AG09319 (cell line): ENCODE results near the gene IRX1.

ENCODE experiments used
- DNase-seq: peaks from one replicate; pipeline ENCODE4 v3.0.0-alpha.2; 2010; ENCODE audit warnings: low read depth; ENCODE audit errors: extremely low read depth
- TF ChIP-seq, protein P1 (sequence below): IDR thresholded peaks from 2 replicates; pipeline ENCODE4 v1.5.1; 2011; ENCODE audit warnings: low read depth, mild to moderate bottlenecking, inconsistent platforms, low read length, moderate library complexity

IRX1 gene

DNA sequence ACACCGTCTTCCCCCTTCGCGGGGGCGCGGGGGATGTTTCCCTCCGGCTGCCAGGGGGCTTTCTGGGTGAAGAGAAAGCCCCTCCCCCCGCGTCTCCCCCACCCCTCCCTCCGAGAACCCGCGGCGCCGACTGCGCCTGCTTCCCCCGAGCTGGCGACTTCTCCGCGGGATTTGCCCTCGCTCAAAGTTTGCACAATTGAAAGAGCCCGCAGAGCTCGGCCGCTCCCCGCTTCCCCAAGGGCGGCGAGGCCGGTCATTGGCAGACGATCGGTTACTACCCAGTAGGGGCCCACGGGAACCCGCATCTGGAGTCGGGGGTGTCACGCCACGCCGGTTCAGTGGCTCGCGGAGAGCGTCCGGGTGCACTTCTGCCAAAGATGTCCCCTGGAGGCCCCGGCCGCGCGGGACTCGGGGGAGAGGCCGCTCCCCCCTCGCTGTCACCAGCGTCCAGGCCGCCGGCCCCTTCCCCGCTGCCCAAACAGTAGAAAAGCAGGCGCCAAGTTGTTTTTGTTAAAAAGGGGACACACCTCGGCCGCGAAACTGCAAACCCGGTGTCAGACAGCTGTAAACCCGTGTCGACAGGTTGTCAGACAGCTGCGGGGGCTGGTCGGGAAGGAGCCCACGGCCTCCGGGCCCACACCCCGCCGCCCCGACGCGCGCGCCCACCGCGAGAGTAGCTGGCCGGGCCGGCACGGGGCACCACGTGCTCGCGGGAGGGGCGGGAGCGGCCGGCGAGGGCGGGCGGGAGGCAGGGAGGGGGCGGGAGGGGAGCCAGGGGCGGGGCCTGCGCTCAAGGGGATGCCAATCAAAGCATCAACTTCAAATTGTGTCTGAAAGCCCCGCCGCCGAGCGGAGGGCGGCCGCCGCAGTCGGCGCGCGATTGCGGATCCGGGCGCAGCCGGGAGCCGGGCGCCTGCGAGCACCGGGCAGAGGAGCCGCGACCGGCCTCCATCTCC lies at the start of gene IRX1:
IRX1 (plus strand) TSS at position 827 of the 956 bp plus-strand sequence. CDS start 274 bp downstream, outside the sequence.
- TF ChIP-seq, protein P1, sequence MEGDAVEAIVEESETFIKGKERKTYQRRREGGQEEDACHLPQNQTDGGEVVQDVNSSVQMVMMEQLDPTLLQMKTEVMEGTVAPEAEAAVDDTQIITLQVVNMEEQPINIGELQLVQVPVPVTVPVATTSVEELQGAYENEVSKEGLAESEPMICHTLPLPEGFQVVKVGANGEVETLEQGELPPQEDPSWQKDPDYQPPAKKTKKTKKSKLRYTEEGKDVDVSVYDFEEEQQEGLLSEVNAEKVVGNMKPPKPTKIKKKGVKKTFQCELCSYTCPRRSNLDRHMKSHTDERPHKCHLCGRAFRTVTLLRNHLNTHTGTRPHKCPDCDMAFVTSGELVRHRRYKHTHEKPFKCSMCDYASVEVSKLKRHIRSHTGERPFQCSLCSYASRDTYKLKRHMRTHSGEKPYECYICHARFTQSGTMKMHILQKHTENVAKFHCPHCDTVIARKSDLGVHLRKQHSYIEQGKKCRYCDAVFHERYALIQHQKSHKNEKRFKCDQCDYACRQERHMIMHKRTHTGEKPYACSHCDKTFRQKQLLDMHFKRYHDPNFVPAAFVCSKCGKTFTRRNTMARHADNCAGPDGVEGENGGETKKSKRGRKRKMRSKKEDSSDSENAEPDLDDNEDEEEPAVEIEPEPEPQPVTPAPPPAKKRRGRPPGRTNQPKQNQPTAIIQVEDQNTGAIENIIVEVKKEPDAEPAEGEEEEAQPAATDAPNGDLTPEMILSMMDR = no peak
- no peak for DNase-seq

DNA sequence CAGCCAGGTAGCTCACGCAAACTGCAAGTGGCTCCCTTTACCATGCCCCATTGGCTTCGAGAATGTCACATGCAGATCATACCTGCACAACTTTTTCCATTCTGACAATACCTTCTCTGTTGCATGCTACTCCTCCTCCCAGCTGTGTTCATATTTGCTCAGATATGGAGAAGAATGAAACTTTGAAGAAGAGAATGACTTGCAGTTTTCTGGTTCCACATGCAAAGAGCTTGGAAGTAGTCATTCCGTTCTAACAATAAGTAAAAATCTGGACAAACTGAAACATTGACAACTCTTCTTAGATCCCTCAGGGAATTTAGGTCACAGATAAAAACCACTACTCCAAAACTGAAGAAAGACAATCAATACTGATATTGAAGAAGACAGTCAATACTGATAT lies 49.6 kb upstream of the IRX1 start:
- TF ChIP-seq, protein P1 = no peak
- no peak for DNase-seq

DNA sequence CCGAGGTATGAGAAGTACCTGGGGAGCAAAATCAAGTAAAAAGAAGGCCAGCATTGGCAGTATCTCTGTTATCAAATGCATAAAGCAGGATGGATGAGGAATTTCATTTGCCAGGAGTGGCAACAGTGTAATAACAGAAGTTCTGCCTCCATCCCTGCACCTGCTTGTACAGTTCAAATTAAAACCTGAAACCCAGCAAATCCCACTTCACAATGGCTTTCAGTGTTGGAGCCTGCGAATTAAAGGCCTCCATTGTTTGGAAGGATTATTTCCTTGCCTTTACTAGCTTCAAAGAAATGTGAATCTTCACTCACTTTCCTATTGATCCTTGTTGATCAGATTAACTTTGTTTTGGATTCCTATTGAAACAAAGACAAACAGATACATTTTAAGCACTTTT lies 31.5 kb upstream of the IRX1 start:
- TF ChIP-seq, protein P1 = no peak
- no peak for DNase-seq

DNA sequence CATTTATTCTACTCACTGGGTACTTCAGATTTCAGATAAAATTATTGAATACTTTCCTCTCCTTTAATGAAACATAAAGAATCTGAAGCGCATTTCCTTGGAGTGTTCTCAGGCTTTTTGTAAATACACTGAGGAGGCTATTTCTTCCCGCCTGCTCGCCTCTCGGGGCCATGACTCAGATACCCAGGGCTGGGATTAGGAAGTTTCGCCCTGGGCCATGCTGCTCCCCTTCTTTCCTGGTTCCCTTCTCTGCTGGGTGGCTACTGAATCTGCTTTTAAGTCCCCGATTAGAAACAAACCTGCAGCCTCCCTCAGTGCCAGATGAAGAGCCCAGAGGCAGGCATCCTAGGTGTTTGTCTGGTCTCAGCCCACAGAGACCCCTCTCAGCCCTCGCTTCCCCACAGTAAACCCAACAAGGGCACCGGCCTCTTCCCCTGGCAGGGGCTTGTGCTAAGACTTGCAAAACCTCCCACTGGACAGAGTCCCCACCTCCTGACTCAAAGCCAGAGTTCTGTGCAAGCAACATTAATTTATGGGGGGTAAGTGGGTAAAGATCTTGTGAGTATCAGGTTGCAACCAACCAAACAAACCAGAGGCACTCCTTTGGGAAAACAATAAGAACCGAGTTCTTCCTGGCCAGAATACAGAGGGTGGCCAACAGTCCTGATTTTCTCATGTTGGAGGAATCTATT lies 30.7 kb upstream of the IRX1 start:
- DNase-seq = no peak

DNA sequence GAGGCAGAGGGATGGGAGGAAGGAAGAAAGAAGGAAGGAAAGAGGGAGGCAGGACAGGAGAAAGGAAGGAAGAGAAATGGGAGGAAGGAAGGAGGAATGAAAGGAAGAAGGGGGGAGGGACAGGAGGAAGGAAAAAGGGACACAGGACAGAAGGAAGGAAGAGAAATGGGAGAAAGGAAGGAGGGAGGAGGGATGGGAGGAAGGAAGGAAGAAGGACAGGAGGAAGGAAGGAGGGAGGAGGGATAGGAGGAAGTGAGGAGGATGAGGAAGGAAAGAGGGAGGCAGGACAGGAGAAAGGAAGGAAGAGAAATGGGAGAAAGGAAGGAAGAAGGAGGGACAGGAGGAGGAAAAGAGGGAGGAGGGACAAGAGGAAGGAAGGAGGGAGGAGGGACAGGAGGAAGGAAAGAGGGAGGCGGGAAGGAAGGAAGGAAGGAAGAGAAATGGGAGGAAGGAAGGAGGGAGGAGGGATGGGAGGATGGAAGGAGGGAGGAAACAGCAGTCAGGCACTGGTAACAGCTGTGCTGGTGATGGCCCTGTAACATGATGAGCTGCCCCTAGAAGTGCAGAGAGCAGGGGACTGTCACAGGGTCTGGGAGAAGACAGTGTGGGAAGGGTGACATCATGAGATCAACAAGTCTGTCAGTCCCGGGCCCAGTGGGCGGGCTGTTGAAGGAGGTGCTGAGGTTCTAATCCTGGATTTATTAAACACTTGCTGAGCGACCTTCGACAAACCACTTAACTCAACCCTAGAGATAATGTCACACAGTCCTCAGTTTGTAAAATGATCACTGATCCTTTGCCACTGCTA lies 10.7 kb upstream of the IRX1 start:
- DNase-seq = no peak
- TF ChIP-seq, protein P1 = no peak

More for the DNA sequence above, 30.7 kb upstream of the IRX1 start:
- TF ChIP-seq, protein P1 = no peak

DNA sequence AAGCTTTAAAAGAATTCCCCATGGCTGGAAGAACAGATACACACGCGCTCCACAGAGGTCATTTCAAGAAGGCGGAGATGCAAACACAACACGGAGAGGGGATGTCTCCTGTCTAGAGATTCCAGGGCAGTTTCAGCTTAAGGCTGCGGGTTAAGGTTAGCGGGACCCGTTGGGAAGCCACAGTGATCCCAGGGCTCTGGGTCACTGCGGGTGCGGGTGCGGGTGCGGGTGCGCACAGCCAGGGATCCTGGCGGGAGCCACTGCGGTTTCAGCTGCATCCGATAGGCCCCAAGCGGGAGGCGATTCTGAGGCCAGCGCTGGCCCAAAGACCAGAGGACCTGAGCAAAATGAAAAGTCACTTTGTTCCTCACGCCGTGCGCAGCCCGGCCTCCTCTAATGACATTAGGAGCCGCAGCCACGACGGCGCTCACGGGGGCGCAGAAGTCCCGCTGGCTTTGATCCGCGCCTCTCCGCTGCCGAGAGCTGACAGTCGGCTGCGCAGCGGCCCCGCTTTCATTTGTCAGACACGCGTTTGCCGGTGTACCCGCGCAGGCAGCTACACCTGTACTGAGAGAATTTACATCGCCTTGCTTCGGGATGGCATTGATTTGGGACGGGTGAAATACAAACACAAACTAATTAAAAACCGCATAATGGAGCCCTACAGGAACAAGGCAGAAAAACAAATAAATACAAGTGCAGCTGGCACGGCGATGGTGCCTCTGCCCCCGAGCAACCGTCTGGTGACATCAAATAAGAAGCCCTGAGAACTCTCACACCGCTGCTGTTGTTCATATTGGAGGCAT lies 5.3 kb upstream of the IRX1 start:
- TF ChIP-seq, protein P1 = no peak
- no peak for DNase-seq
